Keratinocyte (primary cell): ENCODE results near the gene TSPAN11.

Source experiments
- EZH2 ChIP-seq: IDR thresholded peaks from one replicate; pipeline ENCODE4 v1.6.1; 2012; ENCODE audit warnings: inconsistent platforms, mild to moderate bottlenecking, low read length, moderate library complexity
- TF ChIP-seq, protein P1 (sequence below), 3 experiments: IDR thresholded peaks in 1 of 3; conservative IDR thresholded peaks in 1 of 3; optimal IDR thresholded peaks in 1 of 3; 2 replicates in 2 of 3; 3 replicates in 1 of 3; pipeline versions ENCODE3 to v1.5.1; 2011; ENCODE audit warnings: low read length in 3 of 3, mild to moderate bottlenecking in 3 of 3, moderate library complexity in 2 of 3, control low read depth in 1 of 3, inconsistent platforms in 1 of 3; ENCODE audit not compliant: insufficient read depth in 2 of 3; ENCODE audit errors: extremely low read depth in 1 of 3

DNA sequence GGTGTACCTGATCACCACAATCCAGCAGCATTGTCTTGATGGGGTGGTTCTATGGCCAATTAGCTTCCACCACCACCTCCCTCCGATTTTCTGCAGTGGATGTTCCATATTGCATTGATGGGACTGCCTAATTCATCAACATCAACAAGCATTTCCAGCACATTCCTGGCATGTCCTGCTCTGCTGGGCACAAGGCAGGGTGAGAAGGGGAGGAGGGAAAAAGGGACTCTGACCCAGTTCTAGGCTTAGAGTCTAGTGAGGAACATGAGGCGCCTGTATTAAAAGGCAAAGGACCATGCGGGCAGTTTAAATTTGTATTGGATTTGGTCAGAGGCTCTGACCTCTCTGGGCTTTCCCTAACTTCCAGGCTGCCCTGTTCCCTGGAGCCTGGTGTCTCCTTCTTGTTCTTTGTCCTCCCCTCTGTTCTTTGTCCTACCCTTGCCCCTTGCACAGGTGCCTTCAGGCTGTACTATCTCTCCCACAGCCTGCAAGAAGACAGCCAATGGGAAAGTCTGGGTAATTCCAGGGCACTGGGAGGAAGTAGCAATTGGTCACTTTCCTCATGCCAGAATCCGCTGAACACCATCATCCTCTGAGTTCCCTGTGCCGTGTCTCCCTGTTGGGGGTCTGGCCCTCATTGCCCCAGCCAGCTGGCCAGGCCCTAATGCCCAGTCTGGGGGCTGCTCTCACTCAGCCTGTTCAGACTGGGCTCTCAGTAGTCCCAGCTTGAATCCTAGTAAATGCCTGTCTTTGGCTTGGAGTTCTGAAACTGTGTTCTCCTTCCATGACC, 43.3 kb downstream of the TSPAN11 start:
- TF ChIP-seq, protein P1, sequence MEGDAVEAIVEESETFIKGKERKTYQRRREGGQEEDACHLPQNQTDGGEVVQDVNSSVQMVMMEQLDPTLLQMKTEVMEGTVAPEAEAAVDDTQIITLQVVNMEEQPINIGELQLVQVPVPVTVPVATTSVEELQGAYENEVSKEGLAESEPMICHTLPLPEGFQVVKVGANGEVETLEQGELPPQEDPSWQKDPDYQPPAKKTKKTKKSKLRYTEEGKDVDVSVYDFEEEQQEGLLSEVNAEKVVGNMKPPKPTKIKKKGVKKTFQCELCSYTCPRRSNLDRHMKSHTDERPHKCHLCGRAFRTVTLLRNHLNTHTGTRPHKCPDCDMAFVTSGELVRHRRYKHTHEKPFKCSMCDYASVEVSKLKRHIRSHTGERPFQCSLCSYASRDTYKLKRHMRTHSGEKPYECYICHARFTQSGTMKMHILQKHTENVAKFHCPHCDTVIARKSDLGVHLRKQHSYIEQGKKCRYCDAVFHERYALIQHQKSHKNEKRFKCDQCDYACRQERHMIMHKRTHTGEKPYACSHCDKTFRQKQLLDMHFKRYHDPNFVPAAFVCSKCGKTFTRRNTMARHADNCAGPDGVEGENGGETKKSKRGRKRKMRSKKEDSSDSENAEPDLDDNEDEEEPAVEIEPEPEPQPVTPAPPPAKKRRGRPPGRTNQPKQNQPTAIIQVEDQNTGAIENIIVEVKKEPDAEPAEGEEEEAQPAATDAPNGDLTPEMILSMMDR (optimal IDR thresholded peaks at IDR 0.05 in 1 of 3, IDR thresholded peaks at IDR 0.05 in 1 of 3, conservative IDR thresholded peaks at IDR 0.05 in 1 of 3; ENCODE audit: extremely low read depth in 1 of 3, insufficient read depth in 2 of 3, low read length in 3 of 3): no peak
- TF ChIP-seq EZH2: no peak
